Peyer's patch (tissue), 4 donors: Measurements from ENCODE around the gene NKTR.

Experiments
- POLR2A ChIP-seq, 2 donors: fragments of 450-650 bp; IDR thresholded peaks; one replicate each; pipeline ENCODE4 v1.5.1; 2017; ENCODE audit warnings: antibody characterized with exemption in 2 of 2, mild to moderate bottlenecking in 2 of 2, moderate library complexity in 2 of 2
- TF ChIP-seq, protein P1 (sequence below), 6 experiments: fragments of 450-650 bp in 4 of 6; fragments of 200-600 bp in 2 of 6; sonication (generic) in 1 of 6; IDR thresholded peaks; one replicate each; pipeline ENCODE4 v1.5.1; 2017 to 2019; ENCODE audit warnings: antibody characterized with exemption in 6 of 6, mild to moderate bottlenecking in 3 of 6, moderate library complexity in 1 of 6

DNA sequence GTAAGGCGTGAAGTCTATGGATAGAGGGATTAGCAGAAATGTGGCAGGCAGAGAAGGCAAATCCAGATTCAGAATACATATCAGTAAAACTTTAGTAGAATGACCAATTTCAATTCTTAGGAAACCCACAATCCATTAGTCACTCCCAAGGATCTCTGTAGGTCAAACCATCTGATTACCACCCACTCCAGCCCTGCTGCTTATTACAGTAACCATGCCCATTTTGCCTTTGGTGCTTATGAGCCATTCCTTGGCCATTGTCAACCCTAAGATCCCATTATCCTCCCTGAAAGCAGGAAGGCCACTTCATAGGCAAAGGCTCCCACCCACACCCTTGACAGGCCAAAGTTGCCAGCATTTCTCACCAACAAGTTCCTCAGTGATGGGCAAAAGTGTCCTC, 79.8 kb downstream of the NKTR start:
- TF ChIP-seq, protein P1, sequence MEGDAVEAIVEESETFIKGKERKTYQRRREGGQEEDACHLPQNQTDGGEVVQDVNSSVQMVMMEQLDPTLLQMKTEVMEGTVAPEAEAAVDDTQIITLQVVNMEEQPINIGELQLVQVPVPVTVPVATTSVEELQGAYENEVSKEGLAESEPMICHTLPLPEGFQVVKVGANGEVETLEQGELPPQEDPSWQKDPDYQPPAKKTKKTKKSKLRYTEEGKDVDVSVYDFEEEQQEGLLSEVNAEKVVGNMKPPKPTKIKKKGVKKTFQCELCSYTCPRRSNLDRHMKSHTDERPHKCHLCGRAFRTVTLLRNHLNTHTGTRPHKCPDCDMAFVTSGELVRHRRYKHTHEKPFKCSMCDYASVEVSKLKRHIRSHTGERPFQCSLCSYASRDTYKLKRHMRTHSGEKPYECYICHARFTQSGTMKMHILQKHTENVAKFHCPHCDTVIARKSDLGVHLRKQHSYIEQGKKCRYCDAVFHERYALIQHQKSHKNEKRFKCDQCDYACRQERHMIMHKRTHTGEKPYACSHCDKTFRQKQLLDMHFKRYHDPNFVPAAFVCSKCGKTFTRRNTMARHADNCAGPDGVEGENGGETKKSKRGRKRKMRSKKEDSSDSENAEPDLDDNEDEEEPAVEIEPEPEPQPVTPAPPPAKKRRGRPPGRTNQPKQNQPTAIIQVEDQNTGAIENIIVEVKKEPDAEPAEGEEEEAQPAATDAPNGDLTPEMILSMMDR (IDR thresholded peaks at IDR 0.05) = no peak
- no peak for TF ChIP-seq POLR2A (IDR thresholded peaks at IDR 0.05)
